OCI-LY1 (cell line): ENCODE results near the gene CHSY1.

Experiments
- H2AFZ ChIP-seq: fragments of 200-600 bp; sonication (generic), shearing (Covaris generic); 2 replicates; pipeline ENCODE4 v1.6.0; 2014; ENCODE audit warnings: antibody characterized with exemption, mild to moderate bottlenecking, low read length
- H3F3A ChIP-seq: fragments of 200-600 bp; sonication (generic), shearing (Covaris generic); 2 replicates; pipeline ENCODE4 v1.6.0; 2014; ENCODE audit warnings: mild to moderate bottlenecking, antibody characterized with exemption, low read length, moderate library complexity; ENCODE audit not compliant: insufficient read depth
- H3K27ac ChIP-seq: fragments of 200-600 bp; sonication (generic); 2 replicates; pipeline ENCODE4 v1.5.1; 2014; ENCODE audit warnings: low read length, mixed run types, mild to moderate bottlenecking, low read depth; ENCODE audit not compliant: poor library complexity, severe bottlenecking
- H3K27me3 ChIP-seq: fragments of 200-600 bp; sonication (generic); 2 replicates; pipeline ENCODE4 v1.6.0; 2014; ENCODE audit warnings: antibody characterized with exemption, mild to moderate bottlenecking, low read length, moderate library complexity; ENCODE audit not compliant: insufficient read depth
- H3K36me3 ChIP-seq: fragments of 200-600 bp; sonication (generic); 2 replicates; pipeline ENCODE4 v1.6.1; 2014; ENCODE audit warnings: mild to moderate bottlenecking, antibody characterized with exemption, low read length, moderate library complexity, mixed read lengths; ENCODE audit not compliant: insufficient read depth
- H3K4me1 ChIP-seq: fragments of 200-600 bp; sonication (generic); 2 replicates; pipeline ENCODE4 v1.5.1; 2014; ENCODE audit warnings: mild to moderate bottlenecking, low read length, moderate library complexity; ENCODE audit not compliant: insufficient read depth, severe bottlenecking
- H3K4me2 ChIP-seq: fragments of 200-600 bp; sonication (generic), shearing (Covaris generic); 2 replicates; pipeline ENCODE4 v1.6.1; 2014; ENCODE audit warnings: low read length
- H3K4me3 ChIP-seq: fragments of 200-600 bp; sonication (generic); 2 replicates; pipeline ENCODE4 v1.5.1; 2014; ENCODE audit warnings: low read length, low read depth, mild to moderate bottlenecking, mixed read lengths; ENCODE audit not compliant: poor library complexity, severe bottlenecking
- H3K79me2 ChIP-seq: fragments of 200-600 bp; shearing (Covaris generic); 2 replicates; pipeline ENCODE4 v1.6.1; 2016; ENCODE audit warnings: mixed run types, low read length, mixed read lengths; ENCODE audit not compliant: insufficient read depth
- H3K9ac ChIP-seq: fragments of 200-600 bp; sonication (generic), shearing (Covaris generic); 2 replicates; pipeline ENCODE4 v1.6.1; 2014; ENCODE audit warnings: mild to moderate bottlenecking, low read length, mixed read lengths
- H3K9me2 ChIP-seq: fragments of 200-600 bp; sonication (generic), shearing (Covaris generic); 2 replicates; pipeline ENCODE4 v1.6.1; 2014; ENCODE audit warnings: low read depth, mild to moderate bottlenecking, low read length, mixed read lengths
- H3K9me3 ChIP-seq: fragments of 200-600 bp; shearing (Covaris generic); 2 replicates; pipeline ENCODE4 v1.6.1; 2014; ENCODE audit warnings: low read length, mixed read lengths
- H4K20me1 ChIP-seq: fragments of 200-600 bp; sonication (generic), shearing (Covaris generic); 2 replicates; pipeline ENCODE4 v1.6.0; 2016; ENCODE audit warnings: mild to moderate bottlenecking, low read length; ENCODE audit not compliant: insufficient read depth
- CTCF ChIP-seq: fragments of 200-600 bp; sonication (generic), shearing (Covaris generic); IDR thresholded peaks from 2 replicates; pipeline ENCODE4 v1.5.1; 2017; ENCODE audit warnings: mild to moderate bottlenecking, antibody characterized with exemption, low read length, moderate library complexity, mixed read lengths
- EZH2 ChIP-seq: fragments of 200-600 bp; sonication (generic), shearing (Covaris generic); IDR thresholded peaks from 2 replicates; pipeline ENCODE4 v1.8.0; 2017; ENCODE audit warnings: borderline replicate concordance, mixed run types, mild to moderate bottlenecking, antibody characterized with exemption, low read length, moderate library complexity, mixed read lengths

Gene CHSY1

GRCh38 chr15:101148881-101149664 is 102.8 kb downstream of the CHSY1 start:
- Histone ChIP-seq H3K79me2 (no peaks in the 10 kb centered on the region), H3K4me1 (no peaks in the 10 kb centered on the region), H3F3A (no peaks in the 10 kb centered on the region), H3K4me2 (no peak overlapping the region), H3K4me3 (no peak overlapping the region), H3K9me3 (no peaks in the 10 kb centered on the region; the same call in 1 of the 2 replicates), H3K27ac (no peak overlapping the region), H4K20me1 (no peaks in the 10 kb centered on the region), H2AFZ (no peak overlapping the region), H3K27me3 (peaks cover 24% of the 10 kb centered on the region; the same call in 1 of the 2 replicates), H3K36me3 (no peaks in the 10 kb centered on the region), H3K9me2 (no peaks in the 10 kb centered on the region), H3K9ac (no peak overlapping the region)
- no peak for TF ChIP-seq CTCF
- no peak for TF ChIP-seq EZH2

GRCh38 chr15:101148166-101148880 is 103.5 kb downstream of the CHSY1 start:
- H3K9ac ChIP-seq = no peak overlapping the region

GRCh38 chr15:101147181-101147580 is 104.7 kb downstream of the CHSY1 start:
- Histone ChIP-seq H3K27me3 (peaks cover 24% of the 10 kb centered on the region; the same call in 1 of the 2 replicates), H3K9ac (no peak overlapping the region), H3K4me3 (no peak overlapping the region)

More at GRCh38 chr15:101148166-101148880, 103.5 kb downstream of the CHSY1 start:
- no peak overlapping the region for H3K4me3 ChIP-seq
- no peak overlapping the region for H3K4me2 ChIP-seq
- no peaks in the 10 kb centered on the region for H3K9me2 ChIP-seq
- no peak overlapping the region for H3K27ac ChIP-seq
- H3F3A ChIP-seq = no peaks in the 10 kb centered on the region
- no peaks in the 10 kb centered on the region; the same call in 1 of the 2 replicates for H3K9me3 ChIP-seq
- H4K20me1 ChIP-seq = no peaks in the 10 kb centered on the region
- H3K79me2 ChIP-seq = no peaks in the 10 kb centered on the region
- H3K4me1 ChIP-seq = no peaks in the 10 kb centered on the region
- TF ChIP-seq EZH2 = no peak
- TF ChIP-seq CTCF = no peak
- no peak overlapping the region for H2AFZ ChIP-seq
- peaks cover 24% of the 10 kb centered on the region; the same call in 1 of the 2 replicates for H3K27me3 ChIP-seq
- no peaks in the 10 kb centered on the region for H3K36me3 ChIP-seq

More at GRCh38 chr15:101147181-101147580, 104.7 kb downstream of the CHSY1 start:
- Histone ChIP-seq H2AFZ (no peak overlapping the region), H3K9me3 (no peaks in the 10 kb centered on the region; the same call in 1 of the 2 replicates), H4K20me1 (no peaks in the 10 kb centered on the region), H3F3A (no peaks in the 10 kb centered on the region), H3K27ac (no peak overlapping the region), H3K79me2 (no peaks in the 10 kb centered on the region), H3K36me3 (no peaks in the 10 kb centered on the region), H3K4me1 (no peaks in the 10 kb centered on the region), H3K9me2 (no peaks in the 10 kb centered on the region), H3K4me2 (no peak overlapping the region)
- TF ChIP-seq CTCF (no peak), EZH2 (no peak)
